AG08396 (cell line): ENCODE measurements around the gene LARP4B.

Experiments
- DNase-seq: peaks from one replicate; pipeline ENCODE4 v3.0.0; 2012; ENCODE audit warnings: low spot score, mixed read lengths

Gene LARP4B

GRCh38 chr10:931326-932318 lies at the start of gene LARP4B:
LARP4B (minus strand) TSS chr10:931705; CDS start chr10:885721, 45,984 bp downstream.
- peak; percentile 99 for DNase-seq

- no peak for DNase-seq
Observed at GRCh38 chr10:980468-981093, 49.1 kb upstream of the LARP4B start.

GRCh38 chr10:978826-979421 lies 47.4 kb upstream of the LARP4B start:
- no peak for DNase-seq

GRCh38 chr10:976316-976715 lies 44.8 kb upstream of the LARP4B start:
- no peak for DNase-seq

- no peak for DNase-seq
Observed at GRCh38 chr10:974785-975074, 43.2 kb upstream of the LARP4B start.

GRCh38 chr10:974038-974784 lies 42.7 kb upstream of the LARP4B start:
- no peak for DNase-seq

GRCh38 chr10:972763-973162 lies 41.3 kb upstream of the LARP4B start:
- no peak for DNase-seq

- DNase-seq: no peak
Observed at GRCh38 chr10:971613-972012, 40.1 kb upstream of the LARP4B start.

GRCh38 chr10:971150-971542 lies 39.6 kb upstream of the LARP4B start:
- no peak for DNase-seq

GRCh38 chr10:970311-971149 lies 39.0 kb upstream of the LARP4B start:
- no peak for DNase-seq

GRCh38 chr10:969473-970150 lies 38.1 kb upstream of the LARP4B start:
- DNase-seq: no peak

GRCh38 chr10:968546-969199 lies 37.2 kb upstream of the LARP4B start:
- DNase-seq: peak; percentile 35

- no peak for DNase-seq
Observed at GRCh38 chr10:966466-967235, 35.1 kb upstream of the LARP4B start.

- no peak for DNase-seq
Observed at GRCh38 chr10:964988-965417, 33.5 kb upstream of the LARP4B start.

- peak; percentile 76 for DNase-seq
Observed at GRCh38 chr10:964321-964987, 32.9 kb upstream of the LARP4B start.

GRCh38 chr10:963655-964054 lies 32.1 kb upstream of the LARP4B start:
- DNase-seq: no peak

- DNase-seq: no peak
Observed at GRCh38 chr10:963186-963585, 31.7 kb upstream of the LARP4B start.

GRCh38 chr10:962342-962741 lies 30.8 kb upstream of the LARP4B start:
- DNase-seq: no peak

- no peak for DNase-seq
Observed at GRCh38 chr10:958856-959255, 27.4 kb upstream of the LARP4B start.
